Fibroblast of lung (primary cell): ENCODE measurements around the gene C6orf15.

Source experiments
- CTCF ChIP-seq, 2 donors: IDR thresholded peaks in 1 of 2; conservative IDR thresholded peaks in 1 of 2; 1 replicate in 1 of 2; 2 replicates in 1 of 2; pipeline ENCODE4 v1.5.1; 2011 to 2012; ENCODE audit warnings: low read length in 2 of 2, control low read depth in 1 of 2, inconsistent platforms in 1 of 2, low read depth in 1 of 2, mild to moderate bottlenecking in 1 of 2
- EZH2 ChIP-seq: IDR thresholded peaks from 2 replicates; pipeline ENCODE4 v1.5.1; 2012; ENCODE audit warnings: low read length, control low read depth, mild to moderate bottlenecking; ENCODE audit errors: missing control alignments

DNA sequence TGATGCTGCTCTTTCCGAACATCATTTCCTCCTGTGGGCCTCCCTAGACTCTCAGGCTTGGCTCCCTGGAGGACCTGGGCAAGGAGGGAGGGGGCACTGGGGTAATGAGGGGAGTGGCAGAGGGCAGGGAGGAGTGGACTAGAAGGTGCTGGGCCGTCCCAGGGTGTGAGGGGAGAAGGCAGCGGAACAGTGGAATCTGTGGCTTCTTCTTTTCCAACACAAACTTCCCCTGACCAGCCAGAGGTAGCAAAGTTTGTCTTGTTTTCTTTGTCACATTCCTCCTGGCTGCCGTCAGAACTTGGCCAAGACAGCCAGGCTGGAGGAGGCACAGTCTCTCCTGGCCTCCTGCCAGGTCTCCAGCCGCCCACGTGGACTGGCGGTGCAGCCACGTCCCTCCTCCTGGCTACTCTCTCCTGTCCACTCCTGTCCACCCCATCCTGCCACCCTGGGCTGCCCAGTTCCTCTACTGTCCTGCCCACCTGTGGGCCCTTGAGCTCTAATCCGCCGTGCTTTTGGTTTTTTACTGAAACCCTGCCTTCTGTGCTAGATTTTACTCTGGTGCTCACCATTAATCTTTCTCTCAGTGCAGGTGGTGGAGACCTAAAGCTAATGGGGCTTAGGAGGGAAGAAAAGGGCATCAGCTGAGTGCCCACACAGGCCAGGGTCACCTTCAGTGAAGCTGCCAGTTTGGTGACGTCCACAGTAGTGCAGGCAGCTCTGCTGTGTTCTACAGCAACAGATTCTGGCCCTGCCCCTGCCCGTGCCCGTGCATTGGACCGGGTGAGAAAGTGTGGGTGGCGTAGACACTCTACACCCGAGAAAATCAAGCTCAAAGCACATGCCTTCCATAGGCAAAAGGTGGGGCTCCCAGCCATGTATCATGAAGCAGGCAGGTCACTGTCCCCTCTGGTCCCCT lies 10.7 kb upstream of the C6orf15 start:
- TF ChIP-seq CTCF (conservative IDR thresholded peaks at IDR 0.05 in 1 of 2, IDR thresholded peaks at IDR 0.05 in 1 of 2; ENCODE audit: low read depth in 1 of 2, low read length in 2 of 2) = no peak
- TF ChIP-seq EZH2 = no peak
